ENCODE results near the gene PCDHA7. TPM values are rescaled to one million over a fixed set of nuclear protein-coding genes. Genes with fewer than 3 reads are reported as not detected.
"Not testable (repeated sequence)": the region's sequence is repeated elsewhere in the genome, so short reads cannot be mapped to it uniquely, and the experiment has no call there.

Gene PCDHA7
- total RNA-seq, 1 donor from 2014 or later: not detected

DNA sequence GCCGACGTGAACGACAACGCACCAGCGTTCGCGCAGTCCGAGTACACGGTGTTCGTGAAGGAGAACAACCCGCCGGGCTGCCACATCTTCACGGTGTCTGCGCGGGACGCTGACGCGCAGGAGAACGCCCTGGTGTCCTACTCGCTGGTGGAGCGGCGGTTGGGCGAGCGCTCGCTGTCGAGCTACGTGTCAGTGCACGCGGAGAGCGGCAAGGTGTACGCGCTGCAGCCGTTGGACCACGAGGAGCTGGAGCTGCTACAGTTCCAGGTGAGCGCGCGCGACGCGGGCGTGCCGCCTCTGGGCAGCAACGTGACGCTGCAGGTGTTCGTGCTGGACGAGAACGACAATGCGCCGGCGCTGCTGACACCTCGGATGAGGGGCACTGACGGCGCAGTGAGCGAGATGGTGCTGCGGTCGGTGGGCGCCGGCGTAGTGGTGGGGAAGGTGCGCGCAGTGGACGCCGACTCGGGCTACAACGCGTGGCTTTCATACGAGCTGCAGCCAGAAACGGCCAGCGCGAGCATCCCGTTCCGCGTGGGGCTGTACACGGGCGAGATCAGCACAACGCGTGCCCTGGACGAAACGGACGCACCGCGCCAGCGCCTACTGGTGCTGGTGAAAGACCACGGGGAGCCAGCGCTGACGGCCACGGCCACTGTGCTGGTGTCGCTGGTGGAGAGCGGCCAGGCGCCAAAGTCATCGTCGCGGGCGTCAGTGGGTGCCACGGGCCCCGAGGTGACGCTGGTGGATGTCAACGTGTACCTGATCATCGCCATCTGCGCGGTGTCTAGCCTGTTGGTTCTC lies 16.0 kb downstream of the PCDHA7 start:
- ATAC-seq (ENCODE audit: poor library complexity); intact Hi-C loops (cut with DNase I); DNase-seq: not testable (repeated sequence)

DNA sequence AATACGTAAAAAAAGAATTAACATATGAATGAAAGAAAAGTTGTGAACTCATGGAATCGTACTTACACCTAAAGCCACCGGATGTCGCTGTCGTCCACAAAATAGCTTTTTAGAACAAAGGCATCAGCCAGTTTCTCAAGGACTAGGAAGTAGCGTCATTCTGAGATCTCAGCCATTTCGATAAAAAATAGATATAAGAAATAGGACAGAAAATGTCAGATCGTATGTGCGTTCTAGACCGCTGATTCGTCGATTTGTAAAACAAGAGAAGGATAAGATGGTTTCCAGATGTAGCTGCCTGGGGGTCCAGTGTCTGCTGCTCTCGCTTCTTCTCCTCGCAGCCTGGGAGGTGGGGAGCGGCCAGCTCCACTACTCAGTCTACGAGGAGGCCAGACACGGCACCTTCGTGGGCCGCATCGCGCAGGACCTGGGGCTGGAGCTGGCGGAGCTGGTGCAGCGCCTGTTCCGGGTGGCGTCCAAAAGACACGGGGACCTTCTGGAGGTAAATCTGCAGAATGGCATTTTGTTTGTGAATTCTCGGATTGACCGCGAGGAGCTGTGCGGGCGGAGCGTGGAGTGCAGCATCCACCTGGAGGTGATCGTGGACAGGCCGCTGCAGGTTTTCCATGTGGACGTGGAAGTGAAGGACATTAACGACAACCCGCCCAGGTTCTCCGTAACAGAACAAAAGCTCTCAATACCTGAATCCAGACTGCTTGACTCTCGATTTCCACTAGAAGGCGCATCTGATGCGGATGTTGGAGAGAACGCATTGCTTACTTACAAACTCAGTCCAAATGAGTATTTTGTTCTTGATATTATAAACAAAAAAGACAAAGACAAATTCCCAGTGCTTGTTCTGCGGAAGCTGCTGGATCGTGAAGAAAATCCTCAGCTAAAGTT lies 22.0 kb downstream of the PCDHA7 start, which contains the start of gene PCDHA10:
PCDHA10 (plus strand) TSS at position 126 of the 903 bp plus-strand sequence; CDS start at position 278, 152 bp downstream.
- intact Hi-C loops (cut with DNase I): no loop called here
- ATAC-seq (ENCODE audit: poor library complexity): no peak
- DNase-seq: no peak

DNA sequence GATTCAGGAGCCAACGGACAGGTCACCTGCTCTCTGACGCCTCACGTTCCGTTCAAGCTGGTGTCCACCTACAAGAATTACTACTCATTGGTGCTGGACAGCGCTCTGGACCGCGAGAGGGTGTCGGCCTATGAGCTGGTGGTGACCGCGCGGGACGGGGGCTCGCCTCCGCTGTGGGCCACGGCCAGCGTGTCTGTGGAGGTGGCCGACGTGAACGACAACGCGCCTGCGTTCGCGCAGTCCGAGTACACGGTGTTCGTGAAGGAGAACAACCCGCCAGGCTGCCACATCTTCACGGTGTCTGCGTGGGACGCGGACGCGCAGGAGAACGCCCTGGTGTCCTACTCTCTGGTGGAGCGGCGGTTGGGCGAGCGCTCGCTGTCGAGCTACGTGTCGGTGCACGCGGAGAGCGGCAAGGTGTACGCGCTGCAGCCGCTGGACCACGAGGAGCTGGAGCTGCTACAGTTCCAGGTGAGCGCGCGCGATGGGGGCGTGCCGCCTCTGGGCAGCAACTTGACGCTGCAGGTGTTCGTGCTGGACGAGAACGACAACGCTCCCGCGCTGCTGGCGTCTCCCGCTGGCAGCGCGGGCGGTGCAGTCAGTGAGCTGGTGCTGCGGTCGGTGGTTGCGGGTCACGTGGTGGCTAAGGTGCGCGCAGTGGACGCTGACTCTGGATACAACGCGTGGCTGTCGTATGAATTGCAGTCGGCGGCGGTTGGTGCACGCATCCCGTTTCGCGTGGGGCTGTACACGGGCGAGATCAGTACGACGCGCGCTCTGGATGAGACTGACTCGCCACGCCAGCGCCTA lies 23.3 kb downstream of the PCDHA7 start:
- no peak for DNase-seq
- intact Hi-C loops (cut with DNase I): no loop called here
- ATAC-seq (ENCODE audit: poor library complexity): no peak

DNA sequence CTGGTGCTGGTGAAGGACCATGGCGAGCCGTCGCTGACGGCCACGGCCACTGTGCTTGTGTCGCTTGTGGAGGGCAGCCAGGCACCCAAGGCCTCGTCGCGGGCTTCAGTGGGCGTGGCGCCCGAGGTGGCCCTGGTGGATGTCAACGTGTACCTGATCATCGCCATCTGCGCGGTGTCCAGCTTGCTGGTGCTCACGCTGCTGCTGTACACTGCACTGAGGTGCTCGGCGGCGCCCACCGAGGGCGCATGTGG lies 23.8 kb downstream of the PCDHA7 start:
- intact Hi-C loops (cut with DNase I): no loop called here

DNA sequence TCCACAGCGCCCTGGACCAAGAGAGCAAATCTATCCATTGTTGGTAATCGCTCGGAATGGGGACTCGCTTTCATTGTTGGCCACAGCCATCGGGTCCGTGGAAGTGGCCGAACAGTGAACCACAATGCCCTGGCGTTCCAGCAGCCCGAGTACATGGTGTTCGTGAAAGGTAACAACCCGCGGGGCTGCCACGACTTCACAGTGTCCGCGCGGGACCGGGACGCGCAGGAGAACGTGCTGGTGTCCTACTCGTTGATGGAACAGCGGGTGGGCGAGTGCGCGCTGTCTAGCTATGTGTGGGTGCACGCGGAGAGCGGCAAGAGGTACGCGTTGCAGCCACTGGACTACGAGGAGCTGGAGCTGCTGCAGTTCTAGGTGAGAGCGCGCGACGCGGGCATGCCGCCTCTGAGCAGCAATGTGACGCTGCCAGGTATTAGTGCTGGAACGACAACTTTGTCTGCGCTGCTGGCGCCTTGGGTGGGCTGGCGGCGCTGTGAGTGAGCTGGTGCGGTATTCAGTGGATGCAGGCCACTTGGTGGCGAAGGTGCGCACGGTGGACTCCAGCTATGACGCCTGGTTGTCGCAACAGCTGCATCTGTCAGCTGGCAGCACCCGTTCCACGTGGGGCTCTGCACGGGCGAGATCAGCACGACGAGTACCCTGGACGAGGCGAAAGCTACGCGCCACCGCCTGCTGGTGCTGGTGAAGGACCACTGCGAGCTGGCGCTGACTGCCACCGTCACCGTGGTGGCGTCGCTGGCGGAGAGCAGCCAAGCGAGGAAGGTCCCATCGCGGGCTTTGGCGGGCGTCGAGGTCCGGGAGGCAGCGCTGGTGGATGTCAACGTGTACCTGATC lies 28.6 kb downstream of the PCDHA7 start:
- ATAC-seq (ENCODE audit: poor library complexity): no peak
- DNase-seq: no peak
- intact Hi-C loops (cut with DNase I): no loop called here

More for the DNA sequence above, 23.8 kb downstream of the PCDHA7 start:
- ATAC-seq (ENCODE audit: poor library complexity): no peak
- DNase-seq: no peak

DNA sequence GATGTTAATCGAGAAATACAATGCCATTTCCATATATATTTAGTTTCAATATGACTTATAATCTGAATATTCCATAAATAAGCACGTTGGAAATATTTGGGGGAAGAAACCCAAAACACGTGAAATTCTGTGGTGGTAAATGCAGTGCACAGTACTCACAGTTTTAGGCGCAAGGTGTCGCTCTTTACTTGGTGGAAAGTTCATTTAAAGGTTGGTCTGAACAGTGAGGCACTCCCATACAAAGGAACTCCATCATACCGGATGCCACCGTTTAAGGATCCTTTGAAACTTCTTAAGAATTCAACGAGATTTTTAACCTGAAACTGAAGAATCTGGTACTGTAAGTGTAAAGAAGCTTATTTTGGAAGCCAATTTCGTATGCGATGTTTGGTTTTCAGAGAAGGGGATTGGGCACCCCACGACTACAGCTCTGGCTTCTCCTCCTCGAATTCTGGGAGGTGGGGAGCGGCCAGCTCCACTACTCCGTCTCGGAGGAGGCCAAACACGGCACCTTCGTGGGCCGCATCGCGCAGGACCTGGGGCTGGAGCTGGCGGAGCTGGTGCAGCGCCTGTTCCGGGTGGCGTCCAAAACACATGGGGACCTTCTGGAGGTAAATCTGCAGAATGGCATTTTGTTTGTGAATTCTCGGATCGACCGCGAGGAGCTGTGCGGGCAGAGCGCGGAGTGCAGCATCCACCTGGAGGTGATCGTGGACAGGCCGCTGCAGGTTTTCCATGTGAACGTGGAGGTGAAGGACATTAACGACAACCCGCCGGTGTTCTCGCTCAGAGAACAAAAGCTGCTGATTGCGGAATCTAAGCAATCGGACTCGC lies 34.9 kb downstream of the PCDHA7 start, which contains the start of gene PCDHA11:
PCDHA11 (plus strand) TSS at position 237 of the 834 bp plus-strand sequence; CDS start at position 384, 147 bp downstream.
- ATAC-seq (ENCODE audit: poor library complexity) (no peak), DNase-seq (no peak)
- intact Hi-C loops (cut with DNase I): no loop called here

DNA sequence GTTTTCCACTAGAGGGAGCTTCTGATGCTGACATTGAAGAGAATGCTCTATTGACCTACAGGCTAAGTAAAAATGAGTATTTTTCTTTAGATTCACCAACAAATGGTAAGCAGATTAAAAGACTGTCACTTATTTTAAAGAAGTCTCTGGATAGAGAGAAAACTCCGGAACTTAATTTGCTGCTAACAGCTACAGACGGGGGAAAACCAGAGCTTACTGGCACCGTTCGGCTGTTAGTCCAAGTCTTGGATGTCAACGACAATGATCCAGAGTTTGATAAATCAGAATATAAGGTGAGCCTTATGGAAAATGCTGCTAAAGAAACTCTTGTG lies 35.5 kb downstream of the PCDHA7 start:
- no peak for ATAC-seq (ENCODE audit: poor library complexity)
- DNase-seq: no peak
- intact Hi-C loops (cut with DNase I): no loop called here

DNA sequence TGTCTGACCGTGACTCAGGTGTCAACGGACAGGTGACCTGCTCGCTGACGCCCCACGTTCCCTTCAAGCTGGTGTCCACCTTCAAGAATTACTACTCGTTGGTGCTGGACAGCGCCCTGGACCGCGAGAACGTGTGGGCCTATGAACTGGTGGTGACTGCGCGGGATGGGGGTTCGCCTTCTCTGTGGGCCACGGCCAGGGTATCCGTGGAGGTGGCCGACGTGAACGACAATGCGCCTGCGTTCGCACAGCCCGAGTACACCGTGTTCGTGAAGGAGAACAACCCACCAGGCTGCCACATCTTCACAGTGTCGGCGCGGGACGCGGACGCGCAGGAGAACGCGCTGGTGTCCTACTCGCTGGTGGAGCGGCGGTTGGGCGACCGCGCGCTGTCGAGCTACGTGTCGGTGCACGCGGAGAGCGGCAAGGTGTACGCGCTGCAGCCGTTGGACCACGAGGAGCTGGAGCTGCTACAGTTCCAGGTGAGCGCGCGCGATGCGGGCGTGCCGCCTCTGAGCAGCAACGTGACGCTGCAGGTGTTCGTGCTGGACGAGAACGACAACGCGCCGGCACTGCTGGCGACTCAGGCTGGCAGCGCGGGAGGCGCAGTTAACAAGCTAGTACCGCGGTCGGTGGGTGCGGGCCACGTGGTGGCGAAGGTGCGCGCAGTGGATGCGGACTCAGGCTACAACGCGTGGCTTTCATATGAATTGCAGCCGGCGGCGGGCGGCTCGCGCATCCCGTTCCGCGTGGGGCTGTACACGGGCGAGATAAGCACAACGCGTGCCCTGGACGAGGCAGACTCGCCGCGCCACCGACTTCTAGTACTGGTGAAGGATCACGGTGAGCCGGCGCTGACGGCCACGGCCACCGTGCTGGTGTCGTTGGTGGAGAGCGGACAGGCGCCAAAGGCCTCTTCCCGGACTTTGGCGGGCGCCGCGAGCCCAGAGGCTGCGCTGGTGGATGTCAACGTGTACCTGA lies 36.4 kb downstream of the PCDHA7 start:
- intact Hi-C loops (cut with DNase I): no loop called here
- DNase-seq (no peak), ATAC-seq (ENCODE audit: poor library complexity) (no peak)

DNA sequence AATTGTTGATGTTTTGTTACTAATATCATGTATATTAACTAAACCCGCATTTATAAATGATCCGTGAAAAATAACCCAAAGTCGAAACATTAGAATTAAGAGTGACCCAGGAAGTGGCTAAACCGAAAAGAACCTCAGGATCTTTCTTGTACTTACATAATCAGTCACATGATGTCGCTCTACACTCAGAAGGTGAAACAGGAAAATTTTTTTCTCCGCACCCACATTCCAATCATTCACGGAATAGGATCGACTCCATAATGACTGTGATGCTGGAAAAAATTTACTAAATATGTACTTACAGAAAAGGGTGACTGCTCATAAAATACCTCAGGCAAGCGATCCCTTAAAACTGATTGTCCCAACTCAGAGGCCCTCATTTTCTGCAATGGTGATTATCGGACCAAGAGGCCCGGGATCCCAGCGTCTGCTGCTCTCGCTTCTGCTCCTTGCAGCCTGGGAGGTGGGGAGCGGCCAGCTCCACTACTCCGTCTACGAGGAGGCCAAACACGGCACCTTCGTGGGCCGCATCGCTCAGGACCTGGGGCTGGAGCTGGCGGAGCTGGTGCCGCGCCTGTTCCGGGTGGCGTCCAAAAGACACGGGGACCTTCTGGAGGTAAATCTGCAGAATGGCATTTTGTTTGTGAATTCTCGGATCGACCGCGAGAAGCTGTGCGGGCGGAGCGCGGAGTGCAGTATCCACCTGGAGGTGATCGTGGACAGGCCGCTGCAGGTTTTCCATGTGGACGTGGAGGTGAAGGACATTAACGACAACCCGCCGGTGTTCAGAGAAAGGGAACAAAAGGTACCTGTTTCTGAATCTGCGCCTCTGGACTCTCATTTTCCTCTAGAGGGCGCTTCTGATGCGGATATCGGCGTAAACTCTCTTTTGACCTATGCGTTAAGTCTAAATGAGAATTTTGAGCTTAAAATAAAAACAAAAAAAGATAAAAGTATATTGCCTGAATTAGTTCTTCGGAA lies 41.3 kb downstream of the PCDHA7 start, which contains the start of gene PCDHA12:
PCDHA12 (plus strand) TSS at position 224 of the 981 bp plus-strand sequence; CDS start at position 389, 165 bp downstream.
- intact Hi-C loops (cut with DNase I): no loop called here
- DNase-seq: no peak

DNA sequence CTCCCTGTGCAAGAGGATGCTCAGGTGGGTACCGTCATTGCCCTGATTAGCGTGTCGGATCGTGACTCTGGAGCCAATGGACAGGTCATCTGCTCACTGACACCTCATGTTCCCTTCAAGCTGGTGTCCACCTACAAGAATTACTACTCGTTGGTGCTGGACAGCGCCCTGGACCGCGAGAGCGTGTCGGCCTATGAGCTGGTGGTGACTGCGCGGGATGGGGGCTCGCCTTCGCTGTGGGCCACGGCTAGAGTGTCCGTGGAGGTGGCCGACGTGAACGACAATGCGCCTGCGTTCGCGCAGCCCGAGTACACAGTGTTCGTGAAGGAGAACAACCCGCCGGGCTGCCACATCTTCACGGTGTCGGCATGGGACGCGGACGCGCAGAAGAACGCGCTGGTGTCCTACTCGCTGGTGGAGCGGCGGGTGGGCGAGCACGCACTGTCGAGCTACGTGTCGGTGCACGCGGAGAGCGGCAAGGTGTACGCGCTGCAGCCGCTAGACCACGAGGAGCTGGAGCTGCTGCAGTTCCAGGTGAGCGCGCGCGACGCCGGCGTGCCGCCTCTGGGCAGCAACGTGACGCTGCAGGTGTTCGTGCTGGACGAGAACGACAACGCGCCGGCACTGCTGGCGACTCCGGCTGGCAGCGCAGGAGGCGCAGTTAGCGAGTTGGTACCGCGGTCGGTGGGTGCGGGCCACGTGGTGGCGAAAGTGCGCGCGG lies 42.6 kb downstream of the PCDHA7 start:
- DNase-seq; intact Hi-C loops (cut with DNase I); ATAC-seq (ENCODE audit: poor library complexity): not testable (repeated sequence)

More for the DNA sequence above, 41.3 kb downstream of the PCDHA7 start, which contains the start of gene PCDHA12:
- ATAC-seq (ENCODE audit: poor library complexity): no peak

DNA sequence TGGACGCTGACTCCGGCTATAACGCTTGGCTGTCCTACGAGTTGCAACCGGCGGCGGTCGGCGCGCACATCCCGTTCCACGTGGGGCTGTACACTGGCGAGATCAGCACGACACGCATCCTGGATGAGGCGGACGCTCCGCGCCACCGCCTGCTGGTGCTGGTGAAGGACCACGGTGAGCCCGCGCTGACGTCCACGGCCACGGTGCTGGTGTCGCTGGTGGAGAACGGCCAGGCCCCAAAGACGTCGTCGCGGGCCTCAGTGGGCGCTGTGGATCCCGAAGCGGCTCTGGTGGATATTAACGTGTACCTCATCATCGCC lies 43.2 kb downstream of the PCDHA7 start:
- no peak for ATAC-seq (ENCODE audit: poor library complexity)
- intact Hi-C loops (cut with DNase I): no loop called here
- DNase-seq: no peak

DNA sequence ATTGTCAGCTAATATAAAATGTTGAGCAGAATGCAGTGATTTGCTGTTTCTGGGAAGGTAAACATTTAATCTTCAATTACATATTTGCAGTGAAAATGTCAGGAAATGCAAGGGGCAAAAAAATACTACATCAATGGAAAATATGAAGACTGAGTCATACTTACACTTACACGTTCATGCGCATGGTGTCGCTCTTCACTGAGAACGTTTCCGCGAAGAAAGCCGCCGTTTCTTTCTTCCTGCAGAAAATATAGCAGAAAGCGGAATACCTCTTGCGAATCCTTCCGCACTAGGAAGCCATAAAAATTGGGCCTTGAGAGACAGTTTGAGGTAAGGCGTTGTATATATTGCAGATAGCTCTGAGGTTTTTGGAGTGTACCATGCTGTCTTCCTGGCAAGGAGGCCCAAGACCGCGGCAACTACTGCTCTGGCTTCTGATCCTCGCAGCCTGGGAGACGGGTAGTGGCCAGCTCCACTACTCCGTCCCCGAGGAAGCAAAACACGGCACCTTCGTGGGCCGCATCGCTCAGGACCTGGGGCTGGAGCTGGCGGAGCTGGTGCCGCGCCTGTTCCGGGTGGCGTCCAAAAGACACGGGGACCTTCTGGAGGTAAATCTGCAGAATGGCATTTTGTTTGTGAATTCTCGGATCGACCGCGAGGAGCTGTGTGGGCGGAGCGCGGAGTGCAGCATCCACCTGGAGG lies 48.0 kb downstream of the PCDHA7 start, which contains the start of gene PCDHA13:
PCDHA13 (plus strand) TSS at position 236 of the 702 bp plus-strand sequence; CDS start at position 381, 145 bp downstream.
- ATAC-seq (ENCODE audit: poor library complexity): no peak
- no peak for DNase-seq
- intact Hi-C loops (cut with DNase I): no loop called here

DNA sequence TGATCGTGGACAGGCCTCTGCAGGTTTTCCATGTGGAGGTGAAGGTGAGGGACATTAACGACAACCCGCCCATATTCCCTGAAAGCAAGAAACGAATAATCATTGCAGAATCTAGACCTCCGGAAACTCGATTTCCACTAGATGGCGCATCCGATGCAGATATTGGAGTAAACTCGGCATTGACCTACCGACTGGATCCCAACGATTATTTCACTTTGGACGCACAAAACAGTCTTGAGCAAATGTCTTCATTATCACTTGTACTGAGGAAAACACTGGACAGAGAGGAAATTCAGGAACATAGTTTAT lies 48.5 kb downstream of the PCDHA7 start:
- DNase-seq: no peak
- intact Hi-C loops (cut with DNase I): no loop called here
- ATAC-seq (ENCODE audit: poor library complexity): no peak

DNA sequence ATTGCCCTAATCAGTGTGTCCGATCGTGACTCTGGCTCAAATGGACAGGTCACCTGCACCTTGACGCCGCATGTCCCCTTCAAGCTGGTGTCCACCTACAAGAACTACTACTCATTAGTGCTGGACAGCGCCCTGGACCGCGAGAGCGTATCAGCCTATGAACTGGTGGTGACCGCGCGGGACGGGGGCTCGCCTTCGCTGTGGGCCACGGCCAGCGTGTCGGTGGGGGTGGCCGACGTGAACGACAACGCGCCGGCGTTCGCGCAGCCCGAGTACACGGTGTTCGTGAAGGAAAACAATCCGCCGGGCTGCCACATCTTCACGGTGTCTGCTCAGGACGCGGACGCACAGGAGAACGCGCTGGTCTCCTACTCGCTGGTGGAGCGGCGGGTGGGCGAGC lies 49.3 kb downstream of the PCDHA7 start:
- DNase-seq (no peak), ATAC-seq (ENCODE audit: poor library complexity) (no peak)
- intact Hi-C loops (cut with DNase I): no loop called here
